ENCODE data around the gene ERCC4. TPM values are rescaled to one million over a fixed set of nuclear protein-coding genes. Genes with fewer than 3 reads are reported as not detected.

Gene ERCC4
- total and polyA plus RNA-seq, 4 donors, result 1.5 to 11.2 (median 6.3) TPM

GRCh38 chr16:13997526-13997925 lies 77.6 kb downstream of the ERCC4 start:
- no peaks in the 10 kb centered on the region for H3K9me3 ChIP-seq (ENCODE audit: control insufficient read depth in 4 of 4, insufficient read depth in 3 of 4, low read length in 3 of 4)
- ATAC-seq (ENCODE audit: insufficient read depth, low FRiP score) (no peak), DNase-seq (no peak)
- no peaks in the 10 kb centered on the region for H3K36me3 ChIP-seq (ENCODE audit: control insufficient read depth in 4 of 4, insufficient read depth in 4 of 4, low read length in 4 of 4)
- H3K4me1 ChIP-seq (ENCODE audit: control insufficient read depth in 5 of 5, insufficient read depth in 5 of 5, low read length in 5 of 5), result peaks cover 0 to 13% (median 0%) of the 10 kb centered on the region in 5 donors
- TF ChIP-seq CTCF (IDR thresholded peaks at IDR 0.05; ENCODE audit: control extremely low read depth, extremely low read depth), result no peak
- H3K4me3 ChIP-seq, result no peak overlapping the region
- H3K27ac ChIP-seq (ENCODE audit: low read depth in 1 of 2, low read length in 1 of 2), result no peak overlapping the region
- H3K27me3 ChIP-seq (ENCODE audit: control insufficient read depth in 3 of 3, insufficient read depth in 3 of 3, low read length in 2 of 3), result peaks cover 0 to 2% (median 0%) of the 10 kb centered on the region in 3 donors
- no peak overlapping the region for H3K9ac ChIP-seq (ENCODE audit: insufficient read depth in 1 of 2, low read length in 2 of 2)
- WGBS, 2 donors, result 80 to 85% methylated on average over 4 of the region's 4 CpGs

- DNase-seq (no peak), ATAC-seq (ENCODE audit: insufficient read depth, low FRiP score) (no peak)
- no peak overlapping the region for H3K9ac ChIP-seq (ENCODE audit: insufficient read depth in 1 of 2, low read length in 2 of 2)
- no peak for TF ChIP-seq CTCF (IDR thresholded peaks at IDR 0.05; ENCODE audit: control extremely low read depth, extremely low read depth)
- no peaks in the 10 kb centered on the region for H3K36me3 ChIP-seq (ENCODE audit: control insufficient read depth in 4 of 4, insufficient read depth in 4 of 4, low read length in 4 of 4)
- peak overlapping the region in 1 of 2 donors; percentile 24 for H3K27ac ChIP-seq (ENCODE audit: low read depth in 1 of 2, low read length in 1 of 2)
- H3K4me1 ChIP-seq (ENCODE audit: control insufficient read depth in 5 of 5, insufficient read depth in 5 of 5, low read length in 5 of 5), result peaks cover 0 to 11% (median 3%) of the 10 kb centered on the region in 5 donors
- no peaks in the 10 kb centered on the region for H3K9me3 ChIP-seq (ENCODE audit: control insufficient read depth in 4 of 4, insufficient read depth in 3 of 4, low read length in 3 of 4)
- H3K4me3 ChIP-seq, result no peak overlapping the region
- 43 to 48% methylated on average over 5 of the region's 5 CpGs for WGBS, 2 donors
- H3K27me3 ChIP-seq (ENCODE audit: control insufficient read depth in 3 of 3, insufficient read depth in 3 of 3, low read length in 2 of 3), result peaks cover 0 to 2% (median 0%) of the 10 kb centered on the region in 3 donors
Observed at GRCh38 chr16:13997933-13998332, 78.0 kb downstream of the ERCC4 start.

GRCh38 chr16:13999071-13999894 lies 79.3 kb downstream of the ERCC4 start:
- no peak for TF ChIP-seq CTCF (IDR thresholded peaks at IDR 0.05; ENCODE audit: control extremely low read depth, extremely low read depth)
- peak overlapping the region in 1 of 2 donors; percentile 78 for H3K27ac ChIP-seq (ENCODE audit: low read depth in 1 of 2, low read length in 1 of 2)
- DNase-seq (no peak), ATAC-seq (ENCODE audit: insufficient read depth, low FRiP score) (no peak)
- peaks cover 0 to 17% (median 3%) of the 10 kb centered on the region in 5 donors for H3K4me1 ChIP-seq (ENCODE audit: control insufficient read depth in 5 of 5, insufficient read depth in 5 of 5, low read length in 5 of 5)
- no peaks in the 10 kb centered on the region for H3K36me3 ChIP-seq (ENCODE audit: control insufficient read depth in 4 of 4, insufficient read depth in 4 of 4, low read length in 4 of 4)
- no peak overlapping the region for H3K4me3 ChIP-seq
- no peak overlapping the region for H3K9ac ChIP-seq (ENCODE audit: insufficient read depth in 1 of 2, low read length in 2 of 2)
- H3K9me3 ChIP-seq (ENCODE audit: control insufficient read depth in 4 of 4, insufficient read depth in 3 of 4, low read length in 3 of 4), result no peaks in the 10 kb centered on the region
- H3K27me3 ChIP-seq (ENCODE audit: control insufficient read depth in 3 of 3, insufficient read depth in 3 of 3, low read length in 2 of 3), result peaks cover 0 to 2% (median 0%) of the 10 kb centered on the region in 3 donors
- WGBS, 2 donors, result 75 to 76% methylated on average over 10 of the region's 10 CpGs

All from lung (tissue), 12 donors.